Activated naive CD8-positive, alpha-beta T cell treated with anti-CD3 and anti-CD28 coated beads, Interleukin-2, amount 50 U/mL, for 24 hours (primary cell): ENCODE measurements around the gene USO1.
A peak's percentile ranks its signal among the peaks of the same experiment; 100 is the strongest.
"Not testable (repeated sequence)": the region's sequence is repeated elsewhere in the genome, so short reads cannot be mapped to it uniquely, and the experiment has no call there.

ENCODE experiments used
- ATAC-seq: fragments of 150-1000 bp; cut with Tn5 transposase; one replicate; pipeline ENCODE4 v1.10.0; 2021
- DNase-seq: peaks from one replicate; pipeline ENCODE4 v3.0.0; 2021
- H3K27ac Mint-ChIP-seq: one replicate; pipeline ENCODE4 v1.8.0; 2021; ENCODE audit warnings: mild to moderate bottlenecking, mixed read lengths
- H3K27me3 Mint-ChIP-seq: one replicate; pipeline ENCODE4 v1.8.0; 2021; ENCODE audit warnings: mixed read lengths
- H3K36me3 Mint-ChIP-seq: one replicate; pipeline ENCODE4 v1.8.0; 2021; ENCODE audit warnings: low read depth, mixed read lengths
- H3K4me1 Mint-ChIP-seq: one replicate; pipeline ENCODE4 v1.8.0; 2021; ENCODE audit warnings: mixed read lengths
- H3K4me3 Mint-ChIP-seq: one replicate; pipeline ENCODE4 v1.8.0; 2021; ENCODE audit warnings: mild to moderate bottlenecking, moderate library complexity, mixed read lengths
- H3K9me3 Mint-ChIP-seq: one replicate; pipeline ENCODE4 v1.8.0; 2021; ENCODE audit warnings: mixed read lengths

The USO1 gene, protein sequence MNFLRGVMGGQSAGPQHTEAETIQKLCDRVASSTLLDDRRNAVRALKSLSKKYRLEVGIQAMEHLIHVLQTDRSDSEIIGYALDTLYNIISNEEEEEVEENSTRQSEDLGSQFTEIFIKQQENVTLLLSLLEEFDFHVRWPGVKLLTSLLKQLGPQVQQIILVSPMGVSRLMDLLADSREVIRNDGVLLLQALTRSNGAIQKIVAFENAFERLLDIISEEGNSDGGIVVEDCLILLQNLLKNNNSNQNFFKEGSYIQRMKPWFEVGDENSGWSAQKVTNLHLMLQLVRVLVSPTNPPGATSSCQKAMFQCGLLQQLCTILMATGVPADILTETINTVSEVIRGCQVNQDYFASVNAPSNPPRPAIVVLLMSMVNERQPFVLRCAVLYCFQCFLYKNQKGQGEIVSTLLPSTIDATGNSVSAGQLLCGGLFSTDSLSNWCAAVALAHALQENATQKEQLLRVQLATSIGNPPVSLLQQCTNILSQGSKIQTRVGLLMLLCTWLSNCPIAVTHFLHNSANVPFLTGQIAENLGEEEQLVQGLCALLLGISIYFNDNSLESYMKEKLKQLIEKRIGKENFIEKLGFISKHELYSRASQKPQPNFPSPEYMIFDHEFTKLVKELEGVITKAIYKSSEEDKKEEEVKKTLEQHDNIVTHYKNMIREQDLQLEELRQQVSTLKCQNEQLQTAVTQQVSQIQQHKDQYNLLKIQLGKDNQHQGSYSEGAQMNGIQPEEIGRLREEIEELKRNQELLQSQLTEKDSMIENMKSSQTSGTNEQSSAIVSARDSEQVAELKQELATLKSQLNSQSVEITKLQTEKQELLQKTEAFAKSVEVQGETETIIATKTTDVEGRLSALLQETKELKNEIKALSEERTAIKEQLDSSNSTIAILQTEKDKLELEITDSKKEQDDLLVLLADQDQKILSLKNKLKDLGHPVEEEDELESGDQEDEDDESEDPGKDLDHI

DNA sequence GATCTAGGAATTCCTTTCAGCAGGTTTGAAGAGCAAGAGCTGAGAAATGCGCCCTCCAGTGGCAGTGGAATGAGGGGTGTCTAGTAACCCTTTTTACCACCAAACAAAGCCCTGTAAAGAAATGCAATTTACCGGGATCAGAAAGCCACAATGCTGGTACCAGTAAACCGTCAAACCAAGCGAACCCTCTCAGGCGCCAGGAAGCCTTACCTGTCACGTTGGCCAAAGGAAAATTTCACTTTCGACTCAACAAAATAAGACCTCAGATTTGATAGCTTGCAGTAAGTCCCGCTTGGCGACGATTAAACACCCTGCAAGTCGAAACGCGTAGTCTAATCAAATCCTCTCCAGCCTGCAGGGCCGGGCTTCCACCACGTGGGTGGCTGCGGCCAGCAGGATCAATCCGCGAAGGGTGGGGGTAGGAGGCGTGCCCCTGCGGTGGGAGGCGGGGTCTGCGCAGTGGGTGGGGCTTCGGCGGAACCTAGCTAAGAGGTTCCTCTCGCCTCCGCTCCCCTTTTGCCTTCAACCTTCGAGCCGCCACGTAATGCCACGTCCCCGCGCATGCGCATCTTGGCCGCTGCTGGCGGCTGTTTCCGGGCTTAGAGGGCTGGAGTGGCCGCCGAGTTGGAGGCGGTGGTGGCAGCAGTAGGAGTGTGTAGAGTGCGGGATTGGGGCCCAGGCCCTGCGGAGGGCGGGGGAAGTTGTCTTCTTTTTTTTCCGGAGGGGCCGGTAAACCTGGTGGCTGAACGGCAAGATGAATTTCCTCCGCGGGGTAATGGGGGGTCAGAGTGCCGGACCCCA lies at the start of gene USO1:
USO1 (plus strand) TSS at position 512 of the 801 bp plus-strand sequence; CDS start at position 755, 243 bp downstream.
- Mint-ChIP-seq H3K4me3 (peak within 1 kb of the TSS; percentile 97), H3K27me3 (peaks cover 3% of the 10 kb centered on the region), H3K4me1 (peaks cover 61% of the 10 kb centered on the region), H3K9me3 (no peaks in the 10 kb centered on the region), H3K36me3 (peaks cover 6% of the 10 kb centered on the region), H3K27ac (peak within 1 kb of the TSS; percentile 99)
- ATAC-seq (peak; percentile 91), DNase-seq (peak; percentile 99)

- Mint-ChIP-seq H3K27ac (no peak overlapping the region), H3K9me3 (no peaks in the 10 kb centered on the region), H3K36me3 (peaks cover 11% of the 10 kb centered on the region), H3K4me3 (no peak overlapping the region), H3K4me1 (peaks cover 34% of the 10 kb centered on the region), H3K27me3 (no peaks in the 10 kb centered on the region)
- no peak for DNase-seq
- ATAC-seq = no peak
These were observed 49.3 kb upstream of the USO1 start for GRCh38 chr4:75675004-75675531.

- H3K9me3 Mint-ChIP-seq = no peaks in the 10 kb centered on the region
- H3K27me3 Mint-ChIP-seq = no peaks in the 10 kb centered on the region
- H3K4me3 Mint-ChIP-seq = no peak overlapping the region
- peaks cover 25% of the 10 kb centered on the region for H3K4me1 Mint-ChIP-seq
- H3K27ac Mint-ChIP-seq = no peak overlapping the region
- DNase-seq (no peak), ATAC-seq (no peak)
- no peaks in the 10 kb centered on the region for H3K36me3 Mint-ChIP-seq
These were observed 45.9 kb upstream of the USO1 start for GRCh38 chr4:75678473-75678872.

DNA sequence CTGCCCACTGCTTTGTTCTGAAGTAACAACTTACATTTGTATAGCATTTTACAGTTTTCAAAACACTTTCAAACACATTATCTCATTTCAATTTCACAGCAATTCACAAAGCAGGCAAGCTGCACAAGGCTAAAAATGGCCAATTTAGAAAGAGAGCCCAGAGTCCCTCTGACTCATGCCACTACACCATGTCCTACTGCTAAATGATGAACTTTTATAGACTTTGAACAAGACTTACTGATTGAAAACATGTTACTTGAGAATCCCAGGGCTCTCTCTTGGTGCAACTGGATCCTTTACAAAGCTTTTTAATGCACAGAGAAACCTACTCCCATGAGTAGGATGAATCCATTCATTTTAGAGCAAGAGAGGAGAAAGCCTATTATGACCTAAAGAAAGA lies 45.4 kb upstream of the USO1 start:
- Mint-ChIP-seq H3K4me1 (peaks cover 24% of the 10 kb centered on the region), H3K36me3 (no peaks in the 10 kb centered on the region), H3K27me3 (no peaks in the 10 kb centered on the region), H3K27ac (no peak overlapping the region), H3K4me3 (no peak overlapping the region), H3K9me3 (no peaks in the 10 kb centered on the region)
- DNase-seq (no peak), ATAC-seq (no peak)

GRCh38 chr4:75679876-75680575 lies 44.4 kb upstream of the USO1 start:
- Mint-ChIP-seq H3K36me3 (no peaks in the 10 kb centered on the region), H3K4me1 (peaks cover 20% of the 10 kb centered on the region), H3K27ac (no peak overlapping the region), H3K27me3 (no peaks in the 10 kb centered on the region), H3K4me3 (no peak overlapping the region), H3K9me3 (no peaks in the 10 kb centered on the region)
- DNase-seq (no peak), ATAC-seq (no peak)

GRCh38 chr4:75683482-75684155 lies 40.8 kb upstream of the USO1 start:
- no peak overlapping the region for H3K27ac Mint-ChIP-seq
- H3K27me3 Mint-ChIP-seq = no peaks in the 10 kb centered on the region
- no peak overlapping the region for H3K4me3 Mint-ChIP-seq
- DNase-seq = no peak
- no peak for ATAC-seq
- H3K4me1 Mint-ChIP-seq = peaks cover 42% of the 10 kb centered on the region
- H3K36me3 Mint-ChIP-seq = peaks cover 4% of the 10 kb centered on the region
- peaks cover 4% of the 10 kb centered on the region for H3K9me3 Mint-ChIP-seq

DNA sequence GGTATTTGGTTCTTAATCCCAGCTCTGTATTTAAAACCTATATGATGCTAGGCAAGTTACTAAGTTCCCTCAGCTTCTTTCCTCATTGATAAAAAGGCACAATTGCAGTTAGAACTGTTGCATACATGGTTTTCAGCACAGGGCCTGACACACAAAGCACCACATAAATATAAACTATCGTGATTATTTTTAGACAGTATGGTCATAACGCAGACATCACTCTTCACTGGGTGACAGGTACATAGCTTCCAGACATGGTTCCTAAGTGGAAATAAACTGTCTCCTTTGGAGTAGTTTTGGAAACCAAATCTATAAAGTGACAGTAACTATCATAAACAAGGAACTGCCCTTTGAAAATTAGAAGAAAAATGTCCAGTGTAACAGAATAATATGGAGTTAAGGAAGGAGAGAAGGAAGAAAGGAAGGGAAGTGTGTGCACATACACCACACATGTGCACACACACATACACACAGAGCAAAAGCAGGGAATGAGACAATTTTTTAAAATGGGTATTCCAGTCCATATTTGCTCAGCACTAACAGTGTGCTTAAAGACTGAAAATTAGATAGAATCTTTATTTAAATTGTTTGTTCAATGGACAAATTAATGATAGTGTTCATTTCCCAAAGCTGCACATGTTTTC lies 38.7 kb upstream of the USO1 start:
- no peak for DNase-seq
- Mint-ChIP-seq H3K27me3 (no peaks in the 10 kb centered on the region), H3K36me3 (peaks cover 6% of the 10 kb centered on the region), H3K4me3 (no peak overlapping the region), H3K27ac (peak overlapping the region; percentile 44), H3K9me3 (peaks cover 4% of the 10 kb centered on the region), H3K4me1 (peaks cover 43% of the 10 kb centered on the region)
- no peak for ATAC-seq

DNA sequence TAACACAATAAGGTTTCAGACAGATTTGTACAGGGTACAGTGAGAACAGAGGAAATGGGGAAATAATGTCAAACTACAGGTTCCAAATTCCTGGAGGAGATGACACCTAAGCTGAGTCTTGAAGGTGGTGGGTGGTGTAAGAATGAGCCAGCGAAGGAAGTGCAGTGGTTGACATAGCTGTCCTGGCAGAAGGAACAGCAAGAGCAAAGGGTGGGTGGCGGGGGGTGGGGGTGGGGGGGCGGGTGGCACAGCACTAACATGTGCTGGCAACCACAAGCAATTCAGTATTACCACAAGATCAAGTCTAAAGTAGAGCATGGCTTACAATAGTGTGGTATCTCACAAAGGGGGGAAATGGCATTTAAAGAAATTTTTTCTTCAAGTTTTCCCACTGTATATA lies 38.0 kb upstream of the USO1 start:
- peak; percentile 23 for DNase-seq
- ATAC-seq = peak; percentile 69
- H3K27ac Mint-ChIP-seq = peak overlapping the region; percentile 44
- H3K4me1 Mint-ChIP-seq = peaks cover 43% of the 10 kb centered on the region
- no peak overlapping the region for H3K4me3 Mint-ChIP-seq
- no peaks in the 10 kb centered on the region for H3K27me3 Mint-ChIP-seq
- H3K36me3 Mint-ChIP-seq = peaks cover 6% of the 10 kb centered on the region
- H3K9me3 Mint-ChIP-seq = peaks cover 4% of the 10 kb centered on the region

GRCh38 chr4:75687125-75687524 lies 37.3 kb upstream of the USO1 start:
- not testable (repeated sequence) for H3K4me3 Mint-ChIP-seq, H3K27me3 Mint-ChIP-seq, DNase-seq, ATAC-seq, H3K9me3 Mint-ChIP-seq, H3K36me3 Mint-ChIP-seq
- peak overlapping the region; percentile 50 for H3K27ac Mint-ChIP-seq
- peaks cover 40% of the 10 kb centered on the region for H3K4me1 Mint-ChIP-seq

DNA sequence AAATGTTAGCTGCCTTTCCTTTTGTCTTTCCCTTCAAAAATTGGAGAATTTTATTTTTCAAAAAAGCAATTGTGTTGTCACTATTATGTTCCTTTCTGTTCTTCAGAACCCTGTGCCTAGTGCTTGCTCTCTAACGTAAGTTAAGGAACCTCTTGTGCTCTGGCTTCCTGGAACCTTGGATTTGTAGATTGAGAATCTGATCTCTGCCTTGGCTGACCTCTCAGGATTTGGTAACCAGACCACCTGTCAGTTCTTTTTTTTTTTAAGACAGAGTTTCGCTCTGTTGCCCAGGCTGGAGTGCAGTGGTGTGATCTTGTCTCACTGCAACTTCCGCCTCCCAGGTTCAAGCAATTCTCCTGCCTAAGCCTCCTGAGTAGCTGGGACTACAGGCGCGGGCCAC lies 32.3 kb upstream of the USO1 start:
- Mint-ChIP-seq H3K36me3 (peaks cover 13% of the 10 kb centered on the region), H3K4me1 (peaks cover 29% of the 10 kb centered on the region)
- not testable (repeated sequence) for H3K27ac Mint-ChIP-seq, H3K9me3 Mint-ChIP-seq, ATAC-seq, H3K27me3 Mint-ChIP-seq, DNase-seq, H3K4me3 Mint-ChIP-seq

DNA sequence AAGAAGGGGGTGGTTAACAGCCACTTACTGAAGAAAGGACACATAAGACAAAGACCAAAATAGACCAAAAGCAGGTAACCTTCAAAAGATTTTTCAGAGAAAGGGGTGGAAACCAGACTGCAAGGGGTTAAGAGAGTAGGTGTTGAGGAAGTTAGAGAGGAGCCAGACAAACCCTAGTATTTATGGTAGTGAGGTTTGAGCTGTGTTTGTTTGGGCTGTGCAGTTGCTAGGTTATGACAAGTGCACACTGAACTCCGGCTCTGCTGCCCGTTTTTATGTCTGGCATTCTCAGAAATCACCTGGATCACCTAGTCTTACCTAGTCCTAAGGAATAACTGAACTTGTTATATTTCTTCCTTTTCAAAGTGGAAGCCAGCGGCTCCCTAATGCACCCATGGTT lies 28.3 kb upstream of the USO1 start:
- Mint-ChIP-seq H3K9me3 (no peaks in the 10 kb centered on the region), H3K4me1 (peaks cover 48% of the 10 kb centered on the region), H3K36me3 (peaks cover 7% of the 10 kb centered on the region), H3K27me3 (no peaks in the 10 kb centered on the region), H3K27ac (peak overlapping the region; percentile 60), H3K4me3 (no peak overlapping the region)
- DNase-seq = no peak
- peak; percentile 47 for ATAC-seq

DNA sequence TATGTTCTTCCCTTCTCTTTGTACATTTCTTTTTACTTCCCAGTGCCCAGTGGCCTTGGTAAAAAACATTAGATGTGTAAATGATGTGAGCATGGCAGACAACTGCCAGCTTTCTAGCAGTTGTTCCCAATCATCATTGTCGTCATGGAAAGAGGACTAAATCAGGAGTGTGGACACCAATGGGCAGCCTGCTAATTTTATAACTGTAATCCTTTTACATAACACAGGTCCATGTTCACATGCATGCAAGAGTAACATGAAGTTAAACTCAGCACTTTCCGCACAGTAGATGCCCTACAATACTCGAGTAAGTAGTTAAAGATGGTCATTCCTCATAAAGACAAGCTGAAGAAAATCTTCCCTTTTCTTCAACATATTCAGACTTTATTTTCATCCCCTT lies 27.8 kb upstream of the USO1 start:
- ATAC-seq (no peak), DNase-seq (no peak)
- Mint-ChIP-seq H3K9me3 (no peaks in the 10 kb centered on the region), H3K27me3 (no peaks in the 10 kb centered on the region), H3K4me3 (no peak overlapping the region), H3K27ac (peak overlapping the region; percentile 60), H3K4me1 (peaks cover 48% of the 10 kb centered on the region), H3K36me3 (peaks cover 7% of the 10 kb centered on the region)
